Panc1 (cell line): ENCODE measurements around the gene SEC31B. TPM values are rescaled to one million over a fixed set of nuclear protein-coding genes. Genes with fewer than 3 reads are reported as not detected.

Experiments used
- ATAC-seq: fragments of 200-7000 bp; cut with Tn5 transposase; 2 replicates; pipeline ENCODE4 v1.9.1; 2020; ENCODE audit warnings: mild to moderate bottlenecking, moderate library complexity
- BruUV-seq: library from RNA; stranded (reverse); fragments of 400-500 nt; replicated peaks from 2 replicates; lab custom pipeline; 2021; lab: Mats Ljungman, UMichigan
- CTCF ChIA-PET: fragments of 300-600 bp; sonication (Branson Sonifier 250); formaldehyde crosslinking; loops from one replicate; lab custom pipeline; 2022; ENCODE audit warnings: antibody characterized with exemption; lab: Charles Lee
- POLR2A ChIA-PET: fragments of 300-600 bp; sonication (Branson Sonifier 250); formaldehyde crosslinking; loops from one replicate; lab custom pipeline; 2022; ENCODE audit warnings: antibody characterized with exemption; lab: Charles Lee
- DNase-seq: peaks from one replicate; pipeline ENCODE4 v3.0.0-alpha.2; 2010; ENCODE audit warnings: low read depth, low spot score
- H3K27ac ChIP-seq: 2 replicates; pipeline ENCODE4 v1.5.1; 2011; ENCODE audit warnings: mild to moderate bottlenecking, low read length, inconsistent platforms
- H3K27me3 ChIP-seq: fragments of 200-500 bp; sonication (Bioruptor generic); 2 replicates; pipeline ENCODE4 v1.6.0; 2014; ENCODE audit warnings: low read length, inconsistent platforms; ENCODE audit not compliant: control insufficient read depth, insufficient read depth
- H3K36me3 ChIP-seq: fragments of 200-500 bp; sonication (Bioruptor generic); 2 replicates; pipeline ENCODE4 v1.5.1; 2014; ENCODE audit warnings: inconsistent platforms, mild to moderate bottlenecking, low read length, moderate library complexity; ENCODE audit not compliant: control insufficient read depth, insufficient read depth
- H3K4me1 ChIP-seq: 2 replicates; pipeline ENCODE4 v1.5.1; 2011; ENCODE audit warnings: inconsistent platforms, mild to moderate bottlenecking, low read length, moderate library complexity; ENCODE audit not compliant: control insufficient read depth, insufficient read depth
- H3K4me3 ChIP-seq, 2 experiments: 2 replicates each; pipeline ENCODE4 v1.5.1; 2011 to 2012; ENCODE audit warnings: low read depth in 2 of 2, low read length in 2 of 2, mild to moderate bottlenecking in 2 of 2, inconsistent platforms in 1 of 2, moderate library complexity in 1 of 2
- H3K9me3 ChIP-seq: fragments of 200-500 bp; sonication (Bioruptor generic); 2 replicates; pipeline ENCODE4 v1.5.1; 2014; ENCODE audit warnings: low read depth, mild to moderate bottlenecking, inconsistent platforms, low read length, moderate library complexity; ENCODE audit not compliant: control insufficient read depth, insufficient read depth
- POLR2AphosphoS5 ChIP-seq: IDR thresholded peaks from 2 replicates; pipeline ENCODE4 v1.6.1; 2012; ENCODE audit warnings: mild to moderate bottlenecking, low read depth, low read length, moderate library complexity
- SIN3A ChIP-seq: IDR thresholded peaks from 2 replicates; pipeline ENCODE4 v1.6.1; 2012; ENCODE audit warnings: low read depth, mild to moderate bottlenecking, low read length, moderate library complexity, borderline replicate concordance; ENCODE audit not compliant: insufficient read depth
- TCF7L2 ChIP-seq: IDR thresholded peaks from 2 replicates; pipeline ENCODE4 v1.6.1; 2011; ENCODE audit warnings: mild to moderate bottlenecking, low read depth, low read length, inconsistent platforms
- in situ Hi-C: cut with HindIII; loops from 2 replicates; pipeline ENCODE4 v1.10.0; 2016; ENCODE audit warnings: low sequenced_read_pairs, low pct_unique_long_range_greater_than_20kb
- intact Hi-C: fragments of 100-400 bp; cut with micrococcal nuclease; formaldehyde crosslinking; loops from one replicate; pipeline ENCODE4 v1.10.0; 2022; ENCODE audit not compliant: unreplicated experiment
- total RNA-seq: library from RNA; stranded (reverse); gene quantifications from one replicate; pipeline ENCODE4 v1.2.1, GENCODE V29; 2021; ENCODE audit not compliant: unreplicated experiment
- TF ChIP-seq, protein P1 (sequence below): fragments of 450-650 bp; IDR thresholded peaks from 2 replicates; pipeline ENCODE4 v1.5.1; 2017; ENCODE audit warnings: mild to moderate bottlenecking
- TF ChIP-seq, protein P2 (sequence below), 2 experiments: IDR thresholded peaks; 2 replicates each; pipeline ENCODE4 v1.6.1; 2011 to 2012; ENCODE audit warnings: low read depth in 2 of 2, control low read depth in 1 of 2, low read length in 1 of 2, mild to moderate bottlenecking in 1 of 2, moderate library complexity in 1 of 2; ENCODE audit not compliant: insufficient read depth in 1 of 2

The SEC31B gene
- total RNA-seq, 1 experiment from 2014 or later = 17.8 TPM

DNA sequence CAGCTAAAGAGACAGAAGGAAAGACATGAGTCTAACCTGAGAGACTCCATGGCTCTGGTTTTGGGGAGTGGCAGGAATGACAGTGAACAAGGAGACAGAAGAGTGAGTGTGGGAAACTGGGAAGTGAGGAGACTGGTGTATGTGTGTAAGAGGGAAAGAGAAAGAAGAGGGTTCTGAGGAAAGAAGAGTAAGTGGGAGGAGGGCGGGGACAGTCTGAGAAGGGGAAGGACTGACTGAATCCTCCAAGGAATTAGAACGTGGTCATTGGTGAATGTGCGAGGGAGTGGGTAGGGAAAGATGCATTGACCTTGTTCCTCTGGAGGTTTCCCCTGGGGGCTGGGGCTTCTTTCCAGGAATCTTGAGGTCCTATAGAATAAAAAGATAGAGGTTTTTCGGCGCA is 30.3 kb downstream of the SEC31B start:
- ATAC-seq = no peak
- Histone ChIP-seq H3K27me3 (no peaks in the 10 kb centered on the region), H3K27ac (no peak overlapping the region), H3K36me3 (no peaks in the 10 kb centered on the region; the same call in 1 of the 2 replicates), H3K9me3 (no peaks in the 10 kb centered on the region), H3K4me3 (no peak overlapping the region), H3K4me1 (no peaks in the 10 kb centered on the region)
- intact Hi-C loops = no loop called here
- no TSS peak for BruUV-seq
- DNase-seq = no peak
- in situ Hi-C loops = no loop called here
- CTCF ChIA-PET = no interaction called here
- POLR2A ChIA-PET = no interaction called here
- TF ChIP-seq POLR2AphosphoS5 (no peak), TCF7L2 (no peak), SIN3A (no peak)
- TF ChIP-seq, protein P1, sequence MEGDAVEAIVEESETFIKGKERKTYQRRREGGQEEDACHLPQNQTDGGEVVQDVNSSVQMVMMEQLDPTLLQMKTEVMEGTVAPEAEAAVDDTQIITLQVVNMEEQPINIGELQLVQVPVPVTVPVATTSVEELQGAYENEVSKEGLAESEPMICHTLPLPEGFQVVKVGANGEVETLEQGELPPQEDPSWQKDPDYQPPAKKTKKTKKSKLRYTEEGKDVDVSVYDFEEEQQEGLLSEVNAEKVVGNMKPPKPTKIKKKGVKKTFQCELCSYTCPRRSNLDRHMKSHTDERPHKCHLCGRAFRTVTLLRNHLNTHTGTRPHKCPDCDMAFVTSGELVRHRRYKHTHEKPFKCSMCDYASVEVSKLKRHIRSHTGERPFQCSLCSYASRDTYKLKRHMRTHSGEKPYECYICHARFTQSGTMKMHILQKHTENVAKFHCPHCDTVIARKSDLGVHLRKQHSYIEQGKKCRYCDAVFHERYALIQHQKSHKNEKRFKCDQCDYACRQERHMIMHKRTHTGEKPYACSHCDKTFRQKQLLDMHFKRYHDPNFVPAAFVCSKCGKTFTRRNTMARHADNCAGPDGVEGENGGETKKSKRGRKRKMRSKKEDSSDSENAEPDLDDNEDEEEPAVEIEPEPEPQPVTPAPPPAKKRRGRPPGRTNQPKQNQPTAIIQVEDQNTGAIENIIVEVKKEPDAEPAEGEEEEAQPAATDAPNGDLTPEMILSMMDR = no peak
- TF ChIP-seq, protein P2, sequence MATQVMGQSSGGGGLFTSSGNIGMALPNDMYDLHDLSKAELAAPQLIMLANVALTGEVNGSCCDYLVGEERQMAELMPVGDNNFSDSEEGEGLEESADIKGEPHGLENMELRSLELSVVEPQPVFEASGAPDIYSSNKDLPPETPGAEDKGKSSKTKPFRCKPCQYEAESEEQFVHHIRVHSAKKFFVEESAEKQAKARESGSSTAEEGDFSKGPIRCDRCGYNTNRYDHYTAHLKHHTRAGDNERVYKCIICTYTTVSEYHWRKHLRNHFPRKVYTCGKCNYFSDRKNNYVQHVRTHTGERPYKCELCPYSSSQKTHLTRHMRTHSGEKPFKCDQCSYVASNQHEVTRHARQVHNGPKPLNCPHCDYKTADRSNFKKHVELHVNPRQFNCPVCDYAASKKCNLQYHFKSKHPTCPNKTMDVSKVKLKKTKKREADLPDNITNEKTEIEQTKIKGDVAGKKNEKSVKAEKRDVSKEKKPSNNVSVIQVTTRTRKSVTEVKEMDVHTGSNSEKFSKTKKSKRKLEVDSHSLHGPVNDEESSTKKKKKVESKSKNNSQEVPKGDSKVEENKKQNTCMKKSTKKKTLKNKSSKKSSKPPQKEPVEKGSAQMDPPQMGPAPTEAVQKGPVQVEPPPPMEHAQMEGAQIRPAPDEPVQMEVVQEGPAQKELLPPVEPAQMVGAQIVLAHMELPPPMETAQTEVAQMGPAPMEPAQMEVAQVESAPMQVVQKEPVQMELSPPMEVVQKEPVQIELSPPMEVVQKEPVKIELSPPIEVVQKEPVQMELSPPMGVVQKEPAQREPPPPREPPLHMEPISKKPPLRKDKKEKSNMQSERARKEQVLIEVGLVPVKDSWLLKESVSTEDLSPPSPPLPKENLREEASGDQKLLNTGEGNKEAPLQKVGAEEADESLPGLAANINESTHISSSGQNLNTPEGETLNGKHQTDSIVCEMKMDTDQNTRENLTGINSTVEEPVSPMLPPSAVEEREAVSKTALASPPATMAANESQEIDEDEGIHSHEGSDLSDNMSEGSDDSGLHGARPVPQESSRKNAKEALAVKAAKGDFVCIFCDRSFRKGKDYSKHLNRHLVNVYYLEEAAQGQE (IDR thresholded peaks at IDR 0.05; ENCODE audit: insufficient read depth in 1 of 2, low read depth in 2 of 2, low read length in 1 of 2) = no peak

DNA sequence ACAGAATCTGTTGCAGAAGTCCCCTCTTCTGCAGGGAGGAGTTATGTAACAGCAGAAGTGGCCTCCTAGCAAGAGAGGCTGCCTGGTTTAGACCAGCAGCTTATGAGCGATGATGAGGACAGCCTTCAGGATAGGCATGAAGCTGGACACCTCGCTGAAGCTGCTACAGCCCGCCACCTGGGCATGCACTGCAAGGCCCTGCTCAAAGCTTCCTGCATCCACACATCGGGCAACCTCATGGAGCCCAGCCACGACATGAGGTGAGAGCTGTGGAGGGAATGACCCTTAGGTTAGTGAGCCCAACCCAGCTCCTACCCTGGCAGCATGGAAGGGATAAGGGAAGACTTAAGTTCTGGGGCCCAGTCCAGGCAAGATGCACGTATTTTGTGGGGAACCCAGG is 32.1 kb downstream of the SEC31B start:
- Histone ChIP-seq H3K27ac (no peak overlapping the region), H3K36me3 (no peaks in the 10 kb centered on the region; the same call in 1 of the 2 replicates), H3K4me1 (no peaks in the 10 kb centered on the region), H3K9me3 (no peaks in the 10 kb centered on the region), H3K27me3 (peaks cover 6% of the 10 kb centered on the region; the same call in 1 of the 2 replicates), H3K4me3 (no peak overlapping the region)
- ATAC-seq = no peak
- ChIA-PET POLR2A (no interaction called here), CTCF (interaction anchor here (0.8 kb wide), 1 partner anchor 31 kb away, joined by 4 read pairs; no protein-coding TSS in a partner anchor)
- intact Hi-C loops (no loop called here), in situ Hi-C loops (no loop called here)
- no peak for DNase-seq
- no TSS peak for BruUV-seq
- TF ChIP-seq POLR2AphosphoS5 (no peak), SIN3A (no peak), TCF7L2 (no peak)
- TF ChIP-seq, protein P1 = no peak
- TF ChIP-seq, protein P2 (IDR thresholded peaks at IDR 0.05; ENCODE audit: insufficient read depth in 1 of 2, low read depth in 2 of 2, low read length in 1 of 2) = no peak
